SK-N-MC (cell line): ENCODE data around the gene TVP23C.

Experiments
- EZH2 ChIP-seq: fragments of 200-600 bp; sonication (generic); IDR thresholded peaks from one replicate; pipeline ENCODE4 v1.6.1; 2017; ENCODE audit warnings: antibody characterized with exemption
- POLR2AphosphoS5 ChIP-seq: IDR thresholded peaks from 2 replicates; pipeline ENCODE4 v1.6.1; 2012; ENCODE audit warnings: mild to moderate bottlenecking, low read depth, low read length, borderline replicate concordance

GRCh38 chr17:15501793-15502192 is 61.5 kb downstream of the TVP23C start:
- TF ChIP-seq EZH2 (no peak), POLR2AphosphoS5 (no peak)
